Measurements from ENCODE around the gene MKLN1.

DNA sequence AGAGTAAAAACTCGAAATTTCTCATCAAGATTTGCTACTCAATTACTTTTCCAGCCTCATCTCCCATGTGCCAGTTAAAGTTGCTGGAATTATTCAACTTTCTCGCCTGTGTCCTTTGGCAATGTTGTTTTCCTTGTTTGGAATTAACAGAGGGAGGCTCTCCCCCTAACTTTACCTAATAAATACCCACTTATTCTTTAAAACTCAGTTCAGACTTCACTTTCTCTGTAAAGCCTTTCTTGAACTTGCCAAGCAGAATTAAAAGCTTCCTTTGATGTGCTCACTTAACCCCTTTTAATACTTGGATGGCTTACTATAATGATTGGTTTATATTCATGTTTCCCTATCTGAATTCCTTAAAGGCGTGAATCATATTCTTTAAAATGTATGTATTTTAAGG lies 104.1 kb downstream of the MKLN1 start:
- TF ChIP-seq CTCF (conservative IDR thresholded peaks at IDR 0.05; ENCODE audit: low read length) (no peak), EZH2phosphoT487 (IDR thresholded peaks at IDR 0.05; ENCODE audit: borderline replicate concordance, low read depth, low read length) (no peak)
